ENCODE data around the gene DAZL. TPM values are rescaled to one million over a fixed set of nuclear protein-coding genes. Genes with fewer than 3 reads are reported as not detected.
A peak's percentile ranks its signal among the peaks of the same experiment; 100 is the strongest.

DAZL gene
- total RNA-seq, 2 donors from 2014 or later, result not detected

DNA sequence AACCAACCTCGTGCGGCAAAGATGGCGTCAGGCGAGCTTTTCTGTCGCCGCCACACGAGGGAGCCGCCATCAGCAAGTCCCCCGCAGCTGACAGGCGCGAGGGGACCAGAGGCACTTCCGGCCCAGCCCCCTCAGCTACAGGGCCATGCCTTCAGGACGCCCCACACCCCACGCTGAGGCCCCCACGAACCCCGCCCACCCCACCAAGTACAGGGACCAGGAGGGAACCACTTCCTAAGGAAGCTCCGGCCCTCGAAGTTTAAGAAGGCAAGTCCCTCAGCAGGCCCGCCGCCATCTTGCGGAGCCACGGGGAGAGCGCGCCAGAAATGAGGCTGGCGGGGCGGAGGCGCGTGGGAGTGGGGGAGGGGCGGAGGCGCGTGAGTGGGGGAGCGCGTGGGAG, 790 bp downstream of the DAZL start:
- Mint-ChIP-seq H3K4me3 (no peak overlapping the region), H3K27me3 (ENCODE audit: insufficient read depth) (no peaks in the 10 kb centered on the region), H3K9me3 (peaks cover 11% of the 10 kb centered on the region), H3K27ac (no peak overlapping the region), H3K36me3 (ENCODE audit: low read depth) (no peaks in the 10 kb centered on the region), H3K4me1 (peaks cover 3% of the 10 kb centered on the region)
- H3K4me3 ChIP-seq (ENCODE audit: low read length), result no peak overlapping the region
- TF ChIP-seq, protein P1, sequence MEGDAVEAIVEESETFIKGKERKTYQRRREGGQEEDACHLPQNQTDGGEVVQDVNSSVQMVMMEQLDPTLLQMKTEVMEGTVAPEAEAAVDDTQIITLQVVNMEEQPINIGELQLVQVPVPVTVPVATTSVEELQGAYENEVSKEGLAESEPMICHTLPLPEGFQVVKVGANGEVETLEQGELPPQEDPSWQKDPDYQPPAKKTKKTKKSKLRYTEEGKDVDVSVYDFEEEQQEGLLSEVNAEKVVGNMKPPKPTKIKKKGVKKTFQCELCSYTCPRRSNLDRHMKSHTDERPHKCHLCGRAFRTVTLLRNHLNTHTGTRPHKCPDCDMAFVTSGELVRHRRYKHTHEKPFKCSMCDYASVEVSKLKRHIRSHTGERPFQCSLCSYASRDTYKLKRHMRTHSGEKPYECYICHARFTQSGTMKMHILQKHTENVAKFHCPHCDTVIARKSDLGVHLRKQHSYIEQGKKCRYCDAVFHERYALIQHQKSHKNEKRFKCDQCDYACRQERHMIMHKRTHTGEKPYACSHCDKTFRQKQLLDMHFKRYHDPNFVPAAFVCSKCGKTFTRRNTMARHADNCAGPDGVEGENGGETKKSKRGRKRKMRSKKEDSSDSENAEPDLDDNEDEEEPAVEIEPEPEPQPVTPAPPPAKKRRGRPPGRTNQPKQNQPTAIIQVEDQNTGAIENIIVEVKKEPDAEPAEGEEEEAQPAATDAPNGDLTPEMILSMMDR (conservative IDR thresholded peaks at IDR 0.05), result no peak
- WGBS, 2 experiments (ENCODE audit: insufficient coverage in 1 of 2, insufficient read length in 1 of 2), result 94 to 99% methylated on average over 12 to 33 of the region's 33 CpGs
- no peaks in the 10 kb centered on the region for H3K9me3 ChIP-seq (ENCODE audit: control insufficient read depth, low read length)
- no peak overlapping the region for H3K9ac ChIP-seq (ENCODE audit: extremely low read depth, low read length, poor library complexity, severe bottlenecking)
- H3K27ac ChIP-seq (ENCODE audit: low read depth, low read length), result no peak overlapping the region
- no peak for DNase-seq
- no peaks in the 10 kb centered on the region for H3K27me3 ChIP-seq (ENCODE audit: control insufficient read depth, insufficient read depth, low read length, poor library complexity, severe bottlenecking)
- no peaks in the 10 kb centered on the region for H3K36me3 ChIP-seq (ENCODE audit: control insufficient read depth, insufficient read depth, low read length)
- H3K4me1 ChIP-seq (ENCODE audit: control insufficient read depth, insufficient read depth, low read length), result no peaks in the 10 kb centered on the region

DNA sequence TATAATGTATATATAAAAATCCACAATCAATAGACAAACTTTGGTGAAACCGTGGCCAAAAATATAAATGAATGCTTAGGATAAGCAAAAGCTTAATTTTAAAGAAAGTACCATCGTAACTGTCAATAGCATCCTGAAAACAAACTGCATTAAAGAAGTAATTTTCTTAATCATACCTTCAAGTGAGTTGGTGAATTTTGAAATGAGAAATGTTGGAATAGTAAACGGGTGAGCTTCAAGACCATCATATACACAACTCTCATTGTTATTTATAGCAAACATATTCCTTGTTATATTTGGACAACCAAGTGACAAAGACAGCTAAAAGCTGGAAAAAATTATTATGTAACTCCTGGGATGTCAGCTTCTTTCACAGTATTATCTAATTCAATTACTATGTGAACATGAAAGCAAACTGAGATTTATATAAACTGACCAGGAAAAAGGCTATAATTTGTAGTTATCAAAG, 3.7 kb downstream of the DAZL start:
- H3K4me1 Mint-ChIP-seq, result peaks cover 1% of the 10 kb centered on the region
- Histone ChIP-seq H3K9me3 (ENCODE audit: control insufficient read depth, low read length) (no peaks in the 10 kb centered on the region), H3K27ac (ENCODE audit: low read depth, low read length) (no peak overlapping the region), H3K4me3 (ENCODE audit: low read length) (no peak overlapping the region), H3K27me3 (ENCODE audit: control insufficient read depth, insufficient read depth, low read length, poor library complexity, severe bottlenecking) (no peaks in the 10 kb centered on the region), H3K4me1 (ENCODE audit: control insufficient read depth, insufficient read depth, low read length) (no peaks in the 10 kb centered on the region), H3K9ac (ENCODE audit: extremely low read depth, low read length, poor library complexity, severe bottlenecking) (no peak overlapping the region), H3K36me3 (ENCODE audit: control insufficient read depth, insufficient read depth, low read length) (no peaks in the 10 kb centered on the region)
- H3K9me3 Mint-ChIP-seq, result peaks cover 11% of the 10 kb centered on the region
- TF ChIP-seq, protein P1 (conservative IDR thresholded peaks at IDR 0.05), result peak; percentile 16
- DNase-seq, result no peak
- no peak overlapping the region for H3K4me3 Mint-ChIP-seq
- H3K36me3 Mint-ChIP-seq (ENCODE audit: low read depth), result no peaks in the 10 kb centered on the region
- no peaks in the 10 kb centered on the region for H3K27me3 Mint-ChIP-seq (ENCODE audit: insufficient read depth)
- WGBS, 2 experiments (ENCODE audit: insufficient coverage in 1 of 2, insufficient read length in 1 of 2), result 36% methylated on average over 3 of the region's 3 CpGs; no CpG with 5 or more reads in 1 of the 2 experiments
- no peak overlapping the region for H3K27ac Mint-ChIP-seq

DNA sequence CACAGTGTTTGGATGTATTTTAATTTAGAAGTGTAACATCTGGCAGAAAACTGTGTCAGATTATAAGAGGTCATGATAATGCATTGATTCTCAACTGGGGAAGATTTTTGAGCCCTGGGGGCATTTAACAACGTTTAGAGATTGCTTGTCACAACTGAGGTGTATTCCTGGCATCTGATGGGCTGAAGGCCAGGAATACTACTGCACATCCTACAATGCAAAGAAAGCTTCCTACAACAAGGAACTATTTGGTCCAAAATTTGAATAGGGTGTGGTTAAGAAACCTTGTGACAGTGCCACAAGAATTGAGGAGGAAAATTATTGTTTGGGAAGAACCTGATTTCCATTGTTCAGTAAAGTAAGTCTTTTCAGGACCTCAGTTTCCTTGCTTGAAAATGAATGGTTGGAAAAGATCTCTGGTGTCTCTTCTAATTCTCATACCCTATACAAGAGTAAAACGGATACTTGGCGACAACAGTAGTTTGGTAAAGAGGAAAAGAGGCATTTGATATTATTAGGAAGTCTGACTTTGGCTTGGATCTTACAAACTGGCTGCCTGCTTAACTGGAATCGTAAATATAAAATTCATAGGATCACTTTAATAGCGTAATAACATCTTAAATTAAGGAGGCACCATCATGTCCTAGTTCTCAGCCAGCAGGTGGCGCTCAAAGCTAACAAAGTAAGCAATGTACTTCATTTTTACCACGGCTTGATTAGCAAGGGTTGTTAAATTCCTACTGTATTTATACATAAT, 4.3 kb downstream of the DAZL start:
- Mint-ChIP-seq H3K36me3 (ENCODE audit: low read depth) (no peaks in the 10 kb centered on the region), H3K4me3 (no peak overlapping the region)
- WGBS, 2 experiments (ENCODE audit: insufficient coverage in 1 of 2, insufficient read length in 1 of 2), result 34% methylated on average over 5 of the region's 7 CpGs; no CpG with 5 or more reads in 1 of the 2 experiments

More for the DNA sequence above, 4.3 kb downstream of the DAZL start:
- TF ChIP-seq, protein P1 (conservative IDR thresholded peaks at IDR 0.05), result peak; percentile 95
- H3K4me3 ChIP-seq (ENCODE audit: low read length), result no peak overlapping the region
- H3K9me3 Mint-ChIP-seq, result peaks cover 11% of the 10 kb centered on the region
- DNase-seq, result peak; percentile 84
- H3K9ac ChIP-seq (ENCODE audit: extremely low read depth, low read length, poor library complexity, severe bottlenecking), result no peak overlapping the region
- no peaks in the 10 kb centered on the region for H3K27me3 Mint-ChIP-seq (ENCODE audit: insufficient read depth)
- H3K9me3 ChIP-seq (ENCODE audit: control insufficient read depth, low read length), result no peaks in the 10 kb centered on the region
- H3K36me3 ChIP-seq (ENCODE audit: control insufficient read depth, insufficient read depth, low read length), result no peaks in the 10 kb centered on the region
- H3K27ac ChIP-seq (ENCODE audit: low read depth, low read length), result no peak overlapping the region
- H3K4me1 ChIP-seq (ENCODE audit: control insufficient read depth, insufficient read depth, low read length), result no peaks in the 10 kb centered on the region
- no peaks in the 10 kb centered on the region for H3K27me3 ChIP-seq (ENCODE audit: control insufficient read depth, insufficient read depth, low read length, poor library complexity, severe bottlenecking)
- no peak overlapping the region for H3K27ac Mint-ChIP-seq
- peaks cover 1% of the 10 kb centered on the region for H3K4me1 Mint-ChIP-seq
